ENCODE data around the gene TPSD1. TPM values are rescaled to one million over a fixed set of nuclear protein-coding genes. Genes with fewer than 3 reads are reported as not detected.

TPSD1 gene
- polyA plus RNA-seq, 1 donor (not counting 4 experiments of a cell fraction or from before 2014, with no cell fraction given) = not detected

- Histone ChIP-seq H3K4me2 (ENCODE audit: control insufficient read depth, extremely low read depth, insufficient read depth, low read depth, low read length) (no peak overlapping the region), H2AFZ (ENCODE audit: control insufficient read depth, low read length) (no peak overlapping the region), H3K36me3 (ENCODE audit: control insufficient read depth in 2 of 2, extremely low read depth in 1 of 2, insufficient read depth in 2 of 2, low read length in 2 of 2) (no peaks in the 10 kb centered on the region), H3K9me3 (ENCODE audit: control insufficient read depth, low read depth, low read length) (no peaks in the 10 kb centered on the region), H3K4me1 (ENCODE audit: control insufficient read depth, extremely low read depth, insufficient read depth, low read length) (no peaks in the 10 kb centered on the region), H3K9me1 (ENCODE audit: control insufficient read depth, extremely low read depth, insufficient read depth, low read length) (no peaks in the 10 kb centered on the region), H3K9ac (ENCODE audit: control insufficient read depth, extremely low read depth, insufficient read depth, low read length) (no peak overlapping the region), H3K79me2 (ENCODE audit: control insufficient read depth, insufficient read depth, low read length) (no peaks in the 10 kb centered on the region), H3K27me3 (ENCODE audit: control insufficient read depth, extremely low read depth, insufficient read depth, low read length) (peaks cover 5% of the 10 kb centered on the region), H3K4me3 (ENCODE audit: control insufficient read depth in 2 of 3, extremely low read depth in 1 of 3, insufficient read depth in 2 of 3, low read depth in 1 of 3, low read length in 3 of 3) (no peak overlapping the region), H4K20me1 (ENCODE audit: control insufficient read depth, extremely low read depth, insufficient read depth, low read length) (no peaks in the 10 kb centered on the region), H3K27ac (ENCODE audit: control insufficient read depth, insufficient read depth, low read length) (no peak overlapping the region)
- dilution Hi-C loops (cut with MboI; ENCODE audit: extremely low pct_ligation_motif_present, low sequenced_read_pairs) = no loop called here
- DNase-seq (ENCODE audit: low read depth, low spot score) (no peak), FAIRE-seq (no peak)
- no peak for TF ChIP-seq CTCF (optimal IDR thresholded peaks at IDR 0.05 in 1 of 3, IDR thresholded peaks at IDR 0.05 in 1 of 3, conservative IDR thresholded peaks at IDR 0.05 in 1 of 3; ENCODE audit: extremely low read depth in 1 of 3, insufficient read depth in 2 of 3, low read length in 3 of 3)
- no peak for TF ChIP-seq EZH2 (IDR thresholded peaks at IDR 0.05; ENCODE audit: low read length)
These were observed 36.8 kb upstream of the TPSD1 start for GRCh38 chr16:1218930-1219611.

GRCh38 chr16:1220098-1220728 lies 35.7 kb upstream of the TPSD1 start:
- Histone ChIP-seq H4K20me1 (ENCODE audit: control insufficient read depth, extremely low read depth, insufficient read depth, low read length) (no peaks in the 10 kb centered on the region), H2AFZ (ENCODE audit: control insufficient read depth, low read length) (no peak overlapping the region), H3K79me2 (ENCODE audit: control insufficient read depth, insufficient read depth, low read length) (no peaks in the 10 kb centered on the region), H3K4me3 (ENCODE audit: control insufficient read depth in 2 of 3, extremely low read depth in 1 of 3, insufficient read depth in 2 of 3, low read depth in 1 of 3, low read length in 3 of 3) (no peak overlapping the region), H3K9ac (ENCODE audit: control insufficient read depth, extremely low read depth, insufficient read depth, low read length) (no peak overlapping the region), H3K36me3 (ENCODE audit: control insufficient read depth in 2 of 2, extremely low read depth in 1 of 2, insufficient read depth in 2 of 2, low read length in 2 of 2) (no peaks in the 10 kb centered on the region), H3K27ac (ENCODE audit: control insufficient read depth, insufficient read depth, low read length) (no peak overlapping the region), H3K9me1 (ENCODE audit: control insufficient read depth, extremely low read depth, insufficient read depth, low read length) (no peaks in the 10 kb centered on the region), H3K4me1 (ENCODE audit: control insufficient read depth, extremely low read depth, insufficient read depth, low read length) (no peaks in the 10 kb centered on the region), H3K9me3 (ENCODE audit: control insufficient read depth, low read depth, low read length) (no peaks in the 10 kb centered on the region), H3K4me2 (ENCODE audit: control insufficient read depth, extremely low read depth, insufficient read depth, low read depth, low read length) (no peak overlapping the region), H3K27me3 (ENCODE audit: control insufficient read depth, extremely low read depth, insufficient read depth, low read length) (peaks cover 5% of the 10 kb centered on the region)
- dilution Hi-C loops (cut with MboI; ENCODE audit: extremely low pct_ligation_motif_present, low sequenced_read_pairs) = no loop called here
- TF ChIP-seq CTCF (optimal IDR thresholded peaks at IDR 0.05 in 1 of 3, IDR thresholded peaks at IDR 0.05 in 1 of 3, conservative IDR thresholded peaks at IDR 0.05 in 1 of 3; ENCODE audit: extremely low read depth in 1 of 3, insufficient read depth in 2 of 3, low read length in 3 of 3) (no peak), EZH2 (IDR thresholded peaks at IDR 0.05; ENCODE audit: low read length) (no peak)
- DNase-seq (ENCODE audit: low read depth, low spot score) (no peak), FAIRE-seq (no peak)
